OCI-LY7 (cell line): Measurements from ENCODE around the gene SLC22A16. TPM values are rescaled to one million over a fixed set of nuclear protein-coding genes. Genes with fewer than 3 reads are reported as not detected.
"Not testable (repeated sequence)": the region's sequence is repeated elsewhere in the genome, so short reads cannot be mapped to it uniquely, and the experiment has no call there.

ENCODE experiments used
- BruUV-seq: library from RNA; stranded (reverse); fragments of 400-500 nt; replicated peaks from 2 replicates; lab custom pipeline; 2021; lab: Mats Ljungman, UMichigan
- CTCF ChIA-PET: fragments of 300-600 bp; sonication (Branson Sonifier 250); formaldehyde crosslinking; loops from one replicate; lab custom pipeline; 2022; ENCODE audit warnings: antibody characterized with exemption; ENCODE audit not compliant: unreplicated experiment; lab: Charles Lee
- POLR2A ChIA-PET: fragments of 300-600 bp; sonication (Branson Sonifier 250); formaldehyde crosslinking; loops from one replicate; lab custom pipeline; 2022; ENCODE audit warnings: antibody characterized with exemption; lab: Charles Lee
- DNase-seq: peaks from one replicate; pipeline ENCODE4 v3.0.0-alpha.2; 2015; ENCODE audit warnings: low spot score
- H2AFZ ChIP-seq: fragments of 200-600 bp; sonication (generic), shearing (Covaris generic); 2 replicates; pipeline ENCODE4 v1.6.1; 2014; ENCODE audit warnings: mild to moderate bottlenecking, antibody characterized with exemption, low read length, moderate library complexity
- H3K27ac ChIP-seq: fragments of 200-600 bp; sonication (generic); 2 replicates; pipeline ENCODE4 v1.5.1; 2014; ENCODE audit warnings: mixed run types, low read depth, mild to moderate bottlenecking, moderate library complexity, low read length, inconsistent platforms; ENCODE audit not compliant: poor library complexity, severe bottlenecking
- H3K36me3 ChIP-seq: fragments of 200-600 bp; sonication (generic); 2 replicates; pipeline ENCODE4 v1.6.1; 2014; ENCODE audit warnings: mild to moderate bottlenecking, antibody characterized with exemption, low read length, moderate library complexity, mixed read lengths; ENCODE audit not compliant: insufficient read depth
- H3K4me1 ChIP-seq: fragments of 200-600 bp; sonication (generic); 2 replicates; pipeline ENCODE4 v1.5.1; 2014; ENCODE audit warnings: mild to moderate bottlenecking, low read length; ENCODE audit not compliant: insufficient read depth, poor library complexity, severe bottlenecking
- H3K4me2 ChIP-seq: fragments of 200-600 bp; sonication (generic); 2 replicates; pipeline ENCODE4 v1.6.1; 2014; ENCODE audit warnings: mild to moderate bottlenecking, low read length
- H3K4me3 ChIP-seq: fragments of 200-600 bp; sonication (generic); 2 replicates; pipeline ENCODE4 v1.5.1; 2014; ENCODE audit warnings: mild to moderate bottlenecking, low read depth, low read length; ENCODE audit not compliant: poor library complexity, severe bottlenecking
- H3K79me2 ChIP-seq: fragments of 200-600 bp; sonication (generic); 2 replicates; pipeline ENCODE4 v1.6.1; 2016; ENCODE audit warnings: low read depth, mild to moderate bottlenecking, low read length, moderate library complexity, mixed read lengths; ENCODE audit not compliant: insufficient read depth
- H3K9me2 ChIP-seq: fragments of 200-600 bp; sonication (generic); 2 replicates; pipeline ENCODE4 v1.6.1; 2016; ENCODE audit warnings: mild to moderate bottlenecking, low read length, mixed read lengths; ENCODE audit not compliant: insufficient read depth
- H3K9me3 ChIP-seq: fragments of 200-600 bp; sonication (generic); 2 replicates; pipeline ENCODE4 v1.6.1; 2014; ENCODE audit warnings: mild to moderate bottlenecking, mixed run types, low read length, mixed read lengths
- H4K20me1 ChIP-seq: fragments of 200-600 bp; sonication (generic); 2 replicates; pipeline ENCODE4 v1.6.1; 2014; ENCODE audit warnings: mild to moderate bottlenecking, antibody characterized with exemption, low read length, moderate library complexity, mixed read lengths; ENCODE audit not compliant: insufficient read depth
- EZH2phosphoT487 ChIP-seq: fragments of 200-600 bp; sonication (generic); IDR thresholded peaks from 2 replicates; pipeline ENCODE4 v1.6.1; 2018; ENCODE audit warnings: low read depth, borderline replicate concordance, mild to moderate bottlenecking, mixed run types, antibody characterized with exemption, low read length, moderate library complexity, mixed read lengths
- intact Hi-C: fragments of 100-400 bp; cut with micrococcal nuclease; formaldehyde crosslinking; loops from one replicate; pipeline ENCODE4 v1.10.0; 2022; ENCODE audit not compliant: unreplicated experiment
- total RNA-seq, 2 experiments: library from RNA; depleted of rRNA in 1 of 2; stranded (reverse); fragments of >200 nt in 1 of 2; shearing (Covaris generic) in 1 of 2; gene quantifications; 2 replicates each; pipeline ENCODE4 v1.2.3, GENCODE V29; 2014 to 2022
- TF ChIP-seq, protein P1 (sequence below): fragments of 200-600 bp; sonication (generic); conservative IDR thresholded peaks from 2 replicates; pipeline ENCODE4 v1.5.1; 2014; ENCODE audit warnings: mild to moderate bottlenecking, antibody characterized with exemption, low read length, moderate library complexity, mixed read lengths

The SLC22A16 gene
- total RNA-seq, 2 experiments from 2014 or later, result not detected

DNA sequence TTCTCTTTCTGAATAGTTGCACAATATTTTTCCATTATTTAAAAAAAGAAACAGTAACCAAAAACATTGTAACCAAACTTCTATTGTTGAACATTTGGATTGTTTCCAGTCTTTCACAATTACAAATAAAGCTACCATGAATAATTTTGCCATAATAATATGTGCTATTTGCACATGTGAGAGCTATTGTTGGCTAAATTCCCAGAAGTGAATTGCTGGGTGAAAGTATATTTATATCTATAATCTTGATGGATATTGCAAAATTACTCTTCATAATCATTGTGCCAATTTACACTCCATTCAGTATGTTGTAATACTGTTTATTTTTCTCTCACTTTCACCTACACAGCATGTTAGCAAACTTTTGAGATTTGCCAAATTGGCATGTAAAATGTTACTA is 36.6 kb upstream of the SLC22A16 start:
- POLR2A ChIA-PET, result no interaction called here
- Histone ChIP-seq H4K20me1 (no peaks in the 10 kb centered on the region), H3K4me1 (no peaks in the 10 kb centered on the region), H2AFZ (no peak overlapping the region), H3K27ac (no peak overlapping the region), H3K79me2 (no peaks in the 10 kb centered on the region), H3K4me3 (no peak overlapping the region), H3K9me3 (no peaks in the 10 kb centered on the region), H3K36me3 (no peaks in the 10 kb centered on the region), H3K9me2 (no peaks in the 10 kb centered on the region), H3K4me2 (no peak overlapping the region)
- TF ChIP-seq, protein P1, sequence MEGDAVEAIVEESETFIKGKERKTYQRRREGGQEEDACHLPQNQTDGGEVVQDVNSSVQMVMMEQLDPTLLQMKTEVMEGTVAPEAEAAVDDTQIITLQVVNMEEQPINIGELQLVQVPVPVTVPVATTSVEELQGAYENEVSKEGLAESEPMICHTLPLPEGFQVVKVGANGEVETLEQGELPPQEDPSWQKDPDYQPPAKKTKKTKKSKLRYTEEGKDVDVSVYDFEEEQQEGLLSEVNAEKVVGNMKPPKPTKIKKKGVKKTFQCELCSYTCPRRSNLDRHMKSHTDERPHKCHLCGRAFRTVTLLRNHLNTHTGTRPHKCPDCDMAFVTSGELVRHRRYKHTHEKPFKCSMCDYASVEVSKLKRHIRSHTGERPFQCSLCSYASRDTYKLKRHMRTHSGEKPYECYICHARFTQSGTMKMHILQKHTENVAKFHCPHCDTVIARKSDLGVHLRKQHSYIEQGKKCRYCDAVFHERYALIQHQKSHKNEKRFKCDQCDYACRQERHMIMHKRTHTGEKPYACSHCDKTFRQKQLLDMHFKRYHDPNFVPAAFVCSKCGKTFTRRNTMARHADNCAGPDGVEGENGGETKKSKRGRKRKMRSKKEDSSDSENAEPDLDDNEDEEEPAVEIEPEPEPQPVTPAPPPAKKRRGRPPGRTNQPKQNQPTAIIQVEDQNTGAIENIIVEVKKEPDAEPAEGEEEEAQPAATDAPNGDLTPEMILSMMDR, result no peak
- TF ChIP-seq EZH2phosphoT487, result no peak
- DNase-seq, result no peak
- intact Hi-C loops, result no loop called here
- CTCF ChIA-PET, result no interaction called here
- no TSS peak for BruUV-seq

DNA sequence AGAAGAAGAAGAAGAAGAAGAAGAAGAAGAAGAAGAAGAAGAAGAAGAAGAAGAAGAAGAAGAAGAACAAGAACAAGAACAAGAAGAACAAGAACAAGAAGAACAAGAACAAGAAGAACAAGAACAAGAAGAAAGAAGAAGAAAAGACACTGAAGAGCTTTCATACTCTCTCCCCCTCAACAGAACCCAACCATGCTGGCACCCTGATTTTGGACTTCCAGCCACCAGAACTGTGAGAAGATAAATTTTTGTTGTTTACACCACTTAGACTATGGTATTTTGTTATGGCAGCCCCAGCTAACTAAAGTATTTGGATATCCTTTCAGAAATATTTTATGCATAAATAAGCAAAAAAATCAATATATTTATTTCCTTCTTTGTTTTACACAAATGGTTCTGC is 36.1 kb upstream of the SLC22A16 start:
- BruUV-seq, CTCF ChIA-PET, POLR2A ChIA-PET, H3K9me2 ChIP-seq, H2AFZ ChIP-seq, H3K4me3 ChIP-seq, H3K79me2 ChIP-seq, H3K4me1 ChIP-seq, H3K27ac ChIP-seq, DNase-seq, H3K4me2 ChIP-seq, H3K9me3 ChIP-seq, H3K36me3 ChIP-seq, intact Hi-C loops, H4K20me1 ChIP-seq: not testable (repeated sequence)

DNA sequence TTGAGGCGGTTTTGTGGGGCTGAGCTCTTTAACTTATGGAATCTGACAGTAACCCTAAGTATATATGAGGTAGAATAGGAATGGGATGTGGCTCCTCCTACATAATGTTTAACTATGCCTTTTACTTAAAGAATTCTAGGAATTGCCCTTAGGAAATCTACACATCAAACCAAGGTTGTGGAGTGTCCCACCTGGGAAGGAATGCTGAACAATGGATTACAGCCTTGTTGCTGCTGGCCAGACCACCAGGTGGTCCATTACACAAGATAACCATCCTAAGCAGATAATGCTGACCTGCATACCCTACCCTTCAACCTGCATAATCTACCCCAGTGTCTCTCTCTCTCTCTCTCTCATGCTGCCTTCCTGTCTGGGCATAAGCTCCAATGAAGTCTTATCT is 35.0 kb upstream of the SLC22A16 start:
- CTCF ChIA-PET, result no interaction called here
- H3K4me2 ChIP-seq, result no peak overlapping the region
- POLR2A ChIA-PET, result no interaction called here
- no peaks in the 10 kb centered on the region for H3K4me1 ChIP-seq
- no peaks in the 10 kb centered on the region for H4K20me1 ChIP-seq
- H3K27ac ChIP-seq, result no peak overlapping the region
- intact Hi-C loops, result no loop called here
- TF ChIP-seq, protein P1, result no peak
- no peak overlapping the region for H3K4me3 ChIP-seq
- no peaks in the 10 kb centered on the region for H3K36me3 ChIP-seq
- H3K79me2 ChIP-seq, result no peaks in the 10 kb centered on the region
- H3K9me2 ChIP-seq, result no peaks in the 10 kb centered on the region
- H3K9me3 ChIP-seq, result no peaks in the 10 kb centered on the region
- DNase-seq, result no peak
- no peak overlapping the region for H2AFZ ChIP-seq
- no TSS peak for BruUV-seq
